NAMALWA (cell line): Measurements from ENCODE around the gene POU5F1.
A peak's percentile ranks its signal among the peaks of the same experiment; 100 is the strongest.
"Not testable (repeated sequence)": the region's sequence is repeated elsewhere in the genome, so short reads cannot be mapped to it uniquely, and the experiment has no call there.

Source experiments
- DNase-seq: peaks from one replicate; pipeline ENCODE4 v3.0.0-alpha.2; 2015; ENCODE audit warnings: low spot score

The POU5F1 gene

DNA sequence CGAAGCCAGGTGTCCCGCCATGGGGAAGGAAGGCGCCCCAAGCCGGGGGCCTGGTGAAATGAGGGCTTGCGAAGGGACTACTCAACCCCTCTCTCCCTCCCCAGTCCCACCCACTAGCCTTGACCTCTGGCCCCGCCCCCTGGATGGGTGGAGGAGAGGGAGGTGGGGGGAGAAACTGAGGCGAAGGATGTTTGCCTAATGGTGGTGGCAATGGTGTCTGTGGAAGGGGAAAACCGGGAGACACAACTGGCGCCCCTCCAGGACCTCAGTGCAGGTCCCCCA is at the start of gene POU5F1:
Gene POU5F1 (minus strand): TSS at position 83 of the 282 bp plus-strand sequence. CDS start 62 bp downstream, at position 21.
- no peak for DNase-seq

DNA sequence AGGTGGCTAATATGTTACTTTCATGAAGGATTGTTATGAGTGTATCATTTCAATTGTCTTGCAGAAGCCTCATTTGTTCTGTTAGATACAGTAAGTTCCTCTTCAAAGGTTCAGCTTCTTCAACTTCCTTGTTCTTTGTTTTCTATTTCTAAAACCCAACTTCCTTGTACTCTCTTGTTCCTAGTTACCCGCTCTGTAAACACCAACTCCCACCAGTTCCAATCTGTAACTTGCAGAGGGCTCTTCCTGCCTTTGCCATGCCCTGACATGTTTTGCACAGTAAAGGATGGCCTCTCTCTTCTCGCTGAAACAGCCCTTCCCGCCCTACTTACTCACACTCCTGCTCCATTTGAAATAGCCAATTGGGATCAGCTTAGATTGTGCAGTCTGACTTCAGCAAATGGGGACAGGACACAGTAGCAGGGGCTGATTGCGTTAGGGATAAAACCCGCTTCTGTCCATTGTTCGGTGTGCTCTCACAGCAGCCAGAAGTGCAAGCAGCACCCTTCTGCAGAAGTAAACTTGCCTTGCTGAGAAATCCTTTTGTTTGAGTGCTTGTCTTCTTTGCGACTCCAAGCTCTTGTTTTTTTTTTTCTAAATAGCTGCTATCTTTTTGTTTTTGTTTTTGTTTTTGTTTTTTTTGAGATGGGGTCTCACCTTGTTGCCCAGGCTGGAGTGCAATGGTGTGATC is 45.9 kb upstream of the POU5F1 start:
- DNase-seq: no peak

DNA sequence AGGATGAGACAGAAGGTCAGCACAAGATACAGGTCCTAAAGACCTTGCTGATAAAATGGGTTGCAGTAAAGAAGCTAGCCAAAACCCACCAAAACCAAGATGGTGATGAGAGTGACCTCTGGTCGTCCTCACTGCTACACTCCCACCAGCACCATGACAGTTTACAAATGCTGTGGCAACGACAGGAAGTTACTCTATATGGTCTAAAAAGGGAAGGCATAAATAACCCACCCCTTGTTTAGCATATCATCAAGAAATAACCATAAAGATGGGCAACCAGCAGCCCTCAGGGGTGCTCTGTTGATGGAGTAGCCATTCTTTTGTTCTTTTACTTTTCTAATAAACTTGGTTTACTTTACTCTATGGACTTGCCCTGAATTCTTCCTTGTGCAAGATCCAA is 44.7 kb upstream of the POU5F1 start:
- not testable (repeated sequence) for DNase-seq

DNA sequence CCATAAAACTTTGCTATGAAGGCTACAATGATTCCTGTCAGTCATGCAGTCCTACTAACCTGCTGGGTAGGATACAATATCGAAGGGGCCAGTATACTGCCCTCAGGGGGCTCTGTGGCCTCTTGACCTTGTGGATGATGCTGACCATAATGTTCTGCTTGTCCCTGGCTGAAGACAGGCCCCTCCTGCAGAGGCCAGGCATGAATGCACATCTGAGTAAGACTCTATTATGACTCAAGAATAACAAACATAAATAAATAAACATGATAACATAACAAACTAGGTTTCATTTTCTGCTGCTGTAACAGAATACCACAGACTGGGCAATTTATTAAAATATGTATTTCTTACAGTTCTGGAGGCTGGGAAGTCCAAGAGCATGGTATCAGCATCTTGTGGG is 44.0 kb upstream of the POU5F1 start:
- DNase-seq: no peak

DNA sequence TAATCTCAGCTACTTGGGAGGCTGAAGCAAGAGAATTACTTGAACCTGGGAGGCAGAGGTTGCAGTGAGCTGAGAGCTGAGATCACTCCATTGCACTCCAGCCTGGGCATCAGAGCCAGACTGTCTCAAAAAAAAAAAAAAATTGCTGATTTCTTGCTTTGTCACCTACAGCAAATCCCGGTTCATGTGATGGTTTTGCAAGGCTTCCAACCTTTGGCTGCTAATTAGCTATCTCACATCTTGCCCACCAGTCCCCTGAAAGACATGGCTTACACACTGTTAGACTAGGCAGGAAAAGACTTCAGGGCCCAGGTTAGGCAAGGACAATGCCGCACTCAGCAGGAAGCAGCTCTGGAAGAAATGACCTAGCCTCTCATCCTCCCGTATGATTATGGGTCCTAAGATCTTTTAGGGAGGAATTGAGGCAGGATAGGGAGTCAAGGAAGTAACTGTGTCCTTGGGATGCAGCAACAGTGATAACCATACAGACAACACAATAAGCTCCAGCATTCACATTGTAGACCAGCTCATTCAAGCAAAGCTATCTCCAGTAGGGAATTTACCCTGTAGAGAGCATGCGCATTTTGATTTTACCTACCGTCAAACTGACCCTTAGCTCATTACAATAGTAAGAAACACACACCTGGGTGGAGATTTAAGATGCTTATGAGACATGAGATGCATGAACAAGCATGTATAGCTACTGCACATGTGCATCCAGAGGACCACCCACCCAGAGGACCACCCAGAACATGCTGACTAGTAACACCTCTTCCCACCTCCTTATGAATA is 40.5 kb upstream of the POU5F1 start:
- no peak for DNase-seq

DNA sequence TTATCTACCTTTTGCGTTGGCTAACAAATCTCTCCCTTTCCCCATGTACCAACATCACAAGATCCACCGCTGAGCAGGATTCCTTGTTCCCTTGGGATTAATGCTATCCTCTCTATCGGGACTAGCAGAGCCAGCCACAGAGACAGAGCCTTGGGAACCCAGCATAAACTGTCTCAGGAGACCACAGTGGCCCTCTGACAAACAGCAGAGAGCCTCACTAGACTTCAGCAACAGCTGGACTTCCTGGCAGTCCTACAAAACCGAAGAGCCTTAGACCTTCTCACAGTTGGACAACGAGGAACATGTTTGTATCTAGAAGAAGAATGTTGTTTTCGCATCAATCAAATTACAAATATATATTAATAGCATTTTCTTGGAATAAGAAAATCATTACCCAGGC is 39.6 kb upstream of the POU5F1 start:
- DNase-seq: no peak

DNA sequence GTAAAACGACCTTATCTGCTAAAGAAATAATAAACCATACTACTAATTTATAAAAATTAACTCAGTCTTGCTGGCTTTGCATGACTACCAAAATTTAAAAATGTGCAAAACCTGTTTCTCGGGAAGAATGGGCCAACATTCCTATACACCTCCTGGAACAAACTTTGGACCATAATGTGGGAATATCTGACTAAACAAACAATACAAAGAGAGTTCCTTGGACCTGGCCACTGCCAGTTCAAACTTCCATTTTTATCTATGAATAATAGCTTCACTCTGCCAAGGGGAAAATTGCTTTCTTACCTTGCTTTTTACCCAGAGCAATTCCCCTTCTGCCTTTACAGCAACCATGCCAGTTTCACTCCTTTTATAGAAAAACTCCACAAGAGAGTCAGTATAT is 38.7 kb upstream of the POU5F1 start:
- DNase-seq: no peak

DNA sequence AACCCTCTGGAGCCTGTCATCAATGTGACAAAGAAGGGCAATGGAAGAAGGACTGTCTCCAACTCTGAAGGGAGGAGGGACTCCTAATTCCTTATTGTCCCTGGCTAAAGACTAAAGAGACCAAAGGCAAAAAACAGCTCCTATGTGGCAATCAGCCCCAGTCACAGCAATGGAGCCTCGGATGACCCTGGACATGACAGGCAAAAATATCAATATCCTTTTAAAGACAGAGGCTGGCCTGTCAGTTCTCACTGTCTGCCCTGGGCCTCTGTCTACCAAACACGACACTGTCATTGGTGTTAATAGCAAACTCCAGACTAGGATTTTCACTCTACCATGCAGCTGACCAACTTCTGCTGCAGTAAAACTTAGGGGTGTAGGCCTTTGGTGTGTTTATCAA is 38.0 kb upstream of the POU5F1 start:
- DNase-seq: no peak

DNA sequence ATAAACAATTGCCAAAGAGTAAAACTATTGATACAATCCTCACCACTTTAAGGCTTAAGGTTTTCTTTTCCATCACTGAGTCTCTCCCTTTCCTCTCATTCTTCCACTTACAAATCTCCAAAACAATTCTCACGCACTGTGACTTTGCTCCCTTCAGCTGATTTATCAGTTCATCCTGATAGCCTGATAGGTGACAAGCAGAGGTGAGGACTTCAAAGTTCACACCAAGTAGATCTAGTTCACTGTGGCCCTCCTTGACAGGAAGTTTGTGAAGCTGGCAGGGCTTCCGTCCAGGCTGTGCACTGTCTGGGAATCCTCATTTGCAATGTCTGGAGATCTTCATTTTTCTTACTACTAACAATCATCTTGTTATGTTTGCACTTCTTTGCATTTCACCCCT is 35.2 kb upstream of the POU5F1 start:
- no peak for DNase-seq

DNA sequence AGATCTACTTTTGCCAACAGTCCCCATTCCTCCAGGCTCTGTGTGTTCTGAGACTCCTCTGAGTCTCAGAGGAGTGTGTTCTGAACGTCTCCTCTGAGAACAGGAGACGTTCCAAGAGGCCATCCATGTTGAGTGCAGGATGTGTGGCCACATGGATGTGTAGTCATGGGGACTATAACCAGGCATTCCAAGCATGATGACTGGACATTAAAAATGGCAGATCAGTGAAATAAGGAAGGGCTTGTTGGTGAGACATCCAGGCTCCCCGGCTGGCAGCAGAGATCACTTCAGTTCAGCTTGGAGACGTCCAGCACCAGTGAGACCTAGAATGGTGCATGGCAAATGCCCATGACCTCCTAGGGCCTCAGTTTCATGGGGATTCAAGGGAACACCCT is 34.3 kb upstream of the POU5F1 start:
- DNase-seq: no peak

DNA sequence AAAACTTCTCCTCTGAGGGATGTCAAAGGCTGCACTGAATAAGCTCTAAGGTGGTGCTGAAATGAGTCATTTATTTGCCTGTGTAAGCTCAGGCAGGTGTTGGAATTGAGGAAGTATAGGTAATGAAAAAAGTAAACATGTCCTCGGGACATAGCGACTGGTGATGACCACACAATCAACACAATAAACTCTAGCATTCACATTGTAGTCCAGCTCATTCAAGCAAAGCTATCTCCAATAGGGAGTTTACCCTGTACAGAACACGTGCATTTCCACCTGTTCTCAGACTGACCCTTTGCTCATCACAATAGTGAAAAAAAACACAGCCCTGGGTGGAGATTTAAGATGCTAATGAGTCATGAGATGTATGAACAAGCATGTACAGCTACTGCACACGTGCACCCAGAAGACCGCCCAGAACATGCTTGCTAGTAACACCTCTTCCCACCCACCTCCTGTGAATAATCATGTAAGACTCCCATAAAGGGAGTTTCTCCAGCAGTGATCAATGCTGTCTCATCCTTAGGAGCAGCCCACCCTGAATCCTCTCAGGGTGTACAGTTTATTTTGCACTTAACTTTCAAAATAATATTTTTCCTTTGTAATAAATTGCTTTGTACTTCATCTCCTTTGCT is 33.0 kb upstream of the POU5F1 start:
- peak; percentile 94 for DNase-seq

DNA sequence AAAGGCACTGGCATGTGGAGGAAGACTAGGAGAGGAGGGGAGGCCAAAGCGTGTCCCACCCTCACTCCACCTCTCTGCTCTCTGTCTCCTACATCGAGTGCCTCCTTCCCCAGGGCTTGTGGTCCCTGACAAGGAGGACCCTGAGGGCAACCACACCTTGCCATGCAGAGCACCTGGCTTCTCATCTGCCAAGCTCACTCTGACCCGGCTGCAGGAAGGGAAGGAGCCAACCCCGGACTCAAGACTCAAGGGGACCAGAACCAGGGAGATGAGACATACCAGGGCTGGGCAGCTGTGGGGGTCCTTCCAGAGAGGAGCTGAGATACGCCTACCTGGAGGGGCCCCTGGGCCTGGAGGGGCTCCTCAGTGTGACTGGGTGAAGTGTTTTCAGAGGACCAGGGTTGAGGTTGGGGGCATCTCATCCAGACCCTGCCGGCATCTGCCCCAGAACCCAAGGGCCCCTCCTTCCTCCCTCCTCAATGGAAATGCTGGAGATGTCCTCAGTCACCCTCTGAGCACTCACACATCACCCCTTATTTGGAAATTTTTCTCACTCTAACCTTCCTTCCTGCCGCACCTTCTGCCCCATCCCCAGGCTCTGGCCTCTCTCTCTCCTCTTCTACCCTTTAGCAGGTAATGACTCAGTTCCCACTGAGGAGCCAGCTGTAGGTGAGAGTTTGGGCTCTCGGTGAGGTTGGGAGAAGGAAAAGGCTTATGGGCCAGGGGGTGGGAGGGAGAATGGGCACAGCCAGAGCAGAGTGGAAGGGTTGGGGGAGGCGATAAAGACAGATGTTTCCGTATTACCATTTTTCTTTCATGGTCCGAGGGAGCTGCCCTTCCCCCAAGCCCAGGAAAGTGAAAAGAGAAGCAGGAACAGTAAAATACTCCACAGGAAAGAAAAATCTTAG is 32.0 kb upstream of the POU5F1 start:
- DNase-seq: peak; percentile 53

DNA sequence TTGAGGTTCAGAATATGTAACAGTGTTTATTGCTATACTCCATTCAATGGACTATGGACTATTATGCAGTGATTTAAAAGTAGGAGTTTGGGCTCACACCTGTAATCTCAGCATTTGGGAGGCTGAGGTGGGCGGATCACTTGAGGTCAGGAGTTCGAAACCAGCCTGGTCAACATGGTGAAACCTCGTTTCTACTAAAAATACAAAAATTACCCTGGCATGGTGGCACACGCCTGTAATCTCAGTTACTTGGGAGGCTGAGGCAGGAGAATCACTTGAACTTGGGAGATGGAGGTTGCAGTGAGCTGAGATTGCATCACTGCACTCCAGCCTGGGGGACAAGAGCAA is 28.6 kb upstream of the POU5F1 start:
- DNase-seq: not testable (repeated sequence)

DNA sequence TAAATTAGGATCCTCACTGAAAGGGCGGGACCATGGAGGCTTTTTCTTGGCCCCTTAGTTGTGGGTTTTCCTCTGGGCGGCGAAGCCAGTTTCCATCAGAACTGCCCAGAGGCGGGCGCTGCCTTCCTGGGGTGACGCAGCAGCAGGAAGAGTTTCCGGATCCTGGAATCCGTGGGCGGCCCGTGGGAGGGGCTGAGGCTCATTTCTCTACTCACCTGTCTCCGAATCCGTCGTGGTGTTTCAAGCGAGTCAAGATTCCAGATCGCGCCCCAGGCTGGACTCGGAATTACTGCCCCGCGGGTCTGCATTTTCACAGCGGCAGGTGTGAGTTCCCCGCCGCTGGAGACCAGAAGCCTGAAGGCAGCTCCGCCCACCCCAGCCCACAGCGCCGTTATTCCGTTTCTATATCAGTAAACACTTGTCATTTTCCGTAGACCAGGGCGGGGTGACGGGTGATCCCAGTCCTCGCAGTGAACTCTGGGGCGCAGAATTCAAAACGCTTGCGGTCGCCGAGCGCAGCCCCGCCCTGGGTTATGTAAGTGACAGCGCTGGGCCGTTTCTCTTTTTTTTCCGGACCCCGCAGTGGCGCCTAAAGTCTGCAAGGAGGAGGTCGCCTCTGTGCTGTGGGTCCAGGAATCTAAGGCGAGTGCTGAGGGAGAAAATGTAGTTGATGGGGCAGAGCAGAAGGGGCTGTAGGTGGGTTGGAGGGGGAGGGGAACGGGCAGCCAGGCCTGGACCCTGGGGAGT is 27.2 kb upstream of the POU5F1 start:
- DNase-seq: peak; percentile 96

DNA sequence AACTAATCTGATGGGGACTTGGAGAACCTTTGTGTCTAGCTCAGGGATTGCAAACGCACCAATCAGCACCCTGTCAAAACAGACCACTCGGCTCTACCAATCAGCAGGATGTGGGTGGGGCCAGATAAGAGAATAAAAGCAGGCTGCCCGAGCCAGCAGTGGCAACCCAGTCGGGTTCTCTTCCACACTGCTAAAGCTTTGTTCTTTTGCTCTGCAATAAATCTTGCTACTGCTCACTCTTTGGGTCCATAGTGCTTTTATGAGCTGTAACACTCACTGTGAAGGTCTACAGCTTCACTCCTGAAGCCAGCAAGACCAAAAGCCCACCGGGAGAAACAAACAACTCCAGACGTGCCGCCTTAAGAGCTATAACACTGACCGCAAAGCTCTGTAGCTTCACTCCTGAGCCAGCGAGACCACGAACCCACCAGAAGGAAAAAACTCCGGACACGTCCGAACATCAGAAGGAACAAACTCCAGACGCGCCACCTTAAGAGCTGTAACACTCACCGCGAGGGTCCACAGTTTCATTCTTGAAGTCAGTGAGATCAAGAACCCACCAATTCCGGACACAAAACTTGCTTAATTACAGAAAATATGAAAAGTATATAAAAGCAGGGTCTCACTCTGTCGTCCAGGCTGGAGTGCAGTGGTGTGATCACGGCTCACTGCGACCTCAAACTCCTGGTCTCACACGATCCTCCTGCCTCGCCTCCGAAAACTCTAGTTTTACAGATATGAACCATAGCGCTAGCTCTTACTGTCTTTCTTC is 26.0 kb upstream of the POU5F1 start:
- not testable (repeated sequence) for DNase-seq

DNA sequence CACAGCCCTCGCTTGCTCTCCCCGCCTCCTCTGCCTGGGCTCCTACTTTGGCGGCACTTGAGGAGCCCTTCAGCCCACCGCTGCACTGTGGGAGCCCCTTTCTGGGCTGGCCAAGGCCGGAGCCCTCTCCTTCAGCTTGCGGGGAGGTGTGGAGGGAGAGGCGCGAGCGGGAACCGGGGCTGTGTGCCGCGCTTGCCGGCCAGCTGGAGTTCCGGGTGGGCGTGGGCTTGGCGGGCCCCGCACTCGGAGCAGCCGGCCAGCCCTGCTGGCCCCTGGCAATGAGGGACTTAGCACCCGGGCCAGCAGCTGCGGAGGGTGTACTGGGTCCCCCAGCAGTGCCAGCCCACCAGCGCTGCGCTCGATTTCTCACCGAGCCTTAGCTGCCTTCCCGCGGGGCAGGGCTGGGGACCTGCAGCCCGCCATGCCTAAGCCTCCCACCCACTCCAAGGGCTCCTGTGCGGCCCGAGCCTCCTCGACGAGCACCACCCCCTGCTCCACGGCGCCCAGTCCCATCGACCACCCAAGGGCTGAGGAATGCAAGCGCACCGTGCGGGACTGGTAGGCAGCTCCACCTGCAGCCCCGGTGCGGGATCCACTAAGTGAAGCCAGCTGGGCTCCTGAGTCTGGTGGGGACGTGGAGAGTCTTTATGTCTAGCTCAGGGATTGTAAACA is 25.0 kb upstream of the POU5F1 start:
- not testable (repeated sequence) for DNase-seq

DNA sequence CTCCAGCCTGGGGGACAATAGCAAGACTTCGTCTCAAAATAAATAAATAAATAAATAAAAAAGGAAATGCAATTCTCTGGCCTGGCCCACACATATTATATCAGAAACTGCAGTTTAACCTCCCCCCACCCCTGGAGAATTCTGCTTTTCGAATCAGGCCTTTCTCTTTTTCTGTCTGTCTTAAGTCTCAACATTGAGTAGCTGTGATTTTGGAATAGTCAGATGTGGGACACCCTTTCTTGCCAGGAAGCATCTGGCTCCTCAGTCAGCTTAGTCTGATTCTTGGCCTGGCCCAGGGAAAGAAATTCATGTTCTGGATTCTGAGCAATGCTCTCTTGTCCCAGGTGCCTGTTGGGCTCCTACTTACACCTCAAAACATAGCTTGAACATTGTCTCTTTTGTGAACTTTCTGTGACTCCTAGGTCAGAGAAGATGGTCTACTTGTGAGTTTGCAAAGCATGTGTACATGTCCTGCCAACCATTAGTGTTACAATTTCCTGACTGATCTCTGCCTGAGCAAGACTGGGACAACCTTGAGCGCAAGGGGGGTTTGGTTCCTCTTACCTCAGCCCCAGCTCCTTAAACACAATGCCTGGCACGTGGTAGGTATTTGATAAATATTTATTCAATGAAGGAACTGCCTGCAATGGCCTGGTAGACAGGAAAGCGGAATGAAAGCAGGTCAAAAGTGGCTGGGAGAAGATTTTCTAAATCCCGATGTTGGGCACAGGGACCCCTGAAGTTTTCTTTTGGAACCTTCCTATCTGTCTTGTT is 23.8 kb upstream of the POU5F1 start:
- DNase-seq: no peak

DNA sequence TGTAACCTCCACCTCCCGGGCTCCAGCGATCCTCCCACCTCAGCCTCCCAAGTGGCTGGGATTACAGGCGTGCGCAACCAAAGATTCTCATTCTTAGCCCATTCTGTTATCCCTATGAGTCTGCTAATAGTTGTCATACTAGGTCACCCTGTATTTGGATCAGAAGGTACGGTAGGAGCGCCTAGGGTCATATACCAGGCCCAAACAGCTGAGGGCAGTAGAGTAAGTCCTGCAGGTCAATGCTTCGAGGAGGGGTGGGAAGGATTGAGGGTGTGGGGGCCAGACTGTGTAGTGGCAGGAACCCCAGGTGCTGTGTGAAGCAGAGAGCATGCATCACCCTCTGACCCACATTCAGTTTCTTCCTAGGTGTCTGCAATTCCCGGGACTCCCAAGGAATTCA is 22.7 kb upstream of the POU5F1 start:
- DNase-seq: peak; percentile 31

DNA sequence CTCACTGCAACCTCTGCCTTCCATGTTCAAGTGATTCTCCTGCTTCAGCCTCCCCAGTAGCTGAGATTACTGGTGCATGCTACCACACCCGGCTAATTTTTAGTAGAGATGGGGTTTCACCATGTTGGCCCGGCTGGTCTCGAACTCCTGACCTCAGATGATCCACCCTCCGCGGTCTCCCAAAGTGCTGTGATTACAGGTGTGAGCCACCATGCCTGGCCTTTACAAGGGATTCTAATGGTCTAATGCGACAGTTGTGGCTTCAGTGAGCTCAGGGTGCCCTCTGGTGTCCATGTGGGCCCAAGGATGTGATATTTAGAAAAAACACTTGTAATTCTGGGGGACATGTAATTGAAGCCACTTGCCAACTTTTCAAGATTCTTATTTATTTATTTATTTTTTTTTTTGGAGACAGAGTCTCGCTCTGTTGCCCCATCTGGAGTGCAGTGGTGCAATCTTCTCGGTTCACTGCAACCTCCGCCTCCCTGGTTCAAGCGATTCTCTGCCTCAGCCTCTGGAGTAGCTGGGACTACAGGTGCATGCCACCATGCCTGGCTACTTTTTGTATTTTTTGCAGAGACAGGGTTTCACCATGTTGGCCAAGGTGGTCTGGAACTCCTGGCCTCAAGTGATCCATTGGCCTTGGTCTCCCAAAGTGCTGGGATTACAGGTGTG is 22.1 kb upstream of the POU5F1 start:
- DNase-seq: peak; percentile 83
